ENCODE data around the gene TRMT1.

Gene TRMT1

DNA sequence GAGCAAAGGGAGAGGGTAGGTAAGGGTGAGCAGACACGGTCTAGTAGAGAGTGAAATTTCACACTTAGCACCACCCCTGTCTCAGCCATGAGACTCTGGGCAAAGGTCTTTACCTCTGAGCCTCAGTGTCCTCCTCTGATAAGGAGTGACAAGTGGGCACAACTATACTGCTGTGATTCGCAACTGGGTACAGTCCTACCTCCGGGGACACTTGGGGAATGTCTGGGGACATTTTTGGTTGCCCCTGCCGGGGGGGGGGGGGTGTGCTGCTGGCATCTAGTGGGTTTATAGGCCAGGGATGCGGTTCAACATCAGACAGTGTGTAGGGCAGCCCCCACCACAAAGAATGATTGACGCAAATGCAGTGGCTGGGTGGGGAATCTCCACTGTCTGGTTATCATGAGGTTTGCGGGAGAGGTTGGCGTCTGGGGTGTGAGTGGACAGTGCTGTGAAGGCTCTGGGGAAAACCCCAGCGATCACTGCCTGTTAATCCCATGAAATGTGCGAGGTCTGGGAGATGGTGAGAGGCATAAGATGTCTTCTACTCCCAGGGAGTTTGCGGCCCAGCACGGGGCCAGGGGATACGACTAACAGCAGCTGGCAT lies 5.8 kb upstream of the TRMT1 start:
- Histone ChIP-seq H3K27ac (ENCODE audit: low read depth, low read length) (0 out of 2 replicates have a peak overlapping the region, but pooled peaks have one; percentile 83), H3K4me3 (ENCODE audit: low read depth, low read length) (no peak overlapping the region), H2AFZ (ENCODE audit: low read length, unreplicated experiment) (no peak overlapping the region), H3K27me3 (ENCODE audit: insufficient read depth, low read length) (no peaks in the 10 kb centered on the region), H3K36me3 (ENCODE audit: insufficient read depth, low read length) (no peaks in the 10 kb centered on the region), H3K79me2 (ENCODE audit: control insufficient read depth, insufficient read depth, low read length, unreplicated experiment) (peaks cover 79% of the 10 kb centered on the region), H3K4me1 (ENCODE audit: control insufficient read depth, insufficient read depth, low read length, unreplicated experiment) (peaks cover 30% of the 10 kb centered on the region)

DNA sequence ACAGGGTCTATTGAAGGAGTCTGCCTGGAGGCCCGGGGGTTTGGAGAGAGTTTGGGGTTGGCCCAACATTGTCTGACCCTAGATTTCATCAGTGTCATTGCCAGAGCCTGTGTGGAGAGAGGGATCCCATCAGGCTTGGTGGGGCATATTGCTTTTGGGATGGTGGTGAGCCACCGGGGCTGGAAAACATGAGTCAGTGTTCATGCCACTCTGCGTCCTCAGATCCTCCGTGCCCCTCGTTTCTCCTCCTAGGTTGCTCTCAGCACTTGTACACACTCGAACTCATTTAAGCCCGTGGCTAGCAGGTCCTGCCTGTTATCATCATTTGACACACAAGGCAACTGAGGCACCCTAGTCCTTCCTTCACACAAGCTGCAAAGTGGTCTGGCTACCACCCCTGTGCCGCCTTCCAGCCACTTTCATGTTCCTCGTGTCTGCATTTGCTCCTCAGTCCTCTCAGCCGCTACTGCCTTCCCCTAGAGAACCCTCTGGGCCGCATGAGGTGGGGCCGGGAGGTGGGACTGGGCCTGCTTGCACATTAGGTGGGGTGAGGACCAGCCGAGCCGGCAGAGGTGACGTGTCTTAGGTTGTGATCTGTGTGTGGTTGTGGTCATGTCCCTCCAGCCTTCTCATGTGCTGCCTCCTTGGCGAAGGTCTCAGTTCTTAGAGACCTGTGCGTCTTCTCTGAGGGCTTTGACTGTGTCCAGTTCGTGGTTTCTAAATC lies 5.2 kb upstream of the TRMT1 start:
- Histone ChIP-seq H3K79me2 (ENCODE audit: control insufficient read depth, insufficient read depth, low read length, unreplicated experiment) (peaks cover 77% of the 10 kb centered on the region), H3K36me3 (ENCODE audit: insufficient read depth, low read length) (no peaks in the 10 kb centered on the region), H3K27me3 (ENCODE audit: insufficient read depth, low read length) (no peaks in the 10 kb centered on the region), H2AFZ (ENCODE audit: low read length, unreplicated experiment) (no peak overlapping the region), H3K27ac (ENCODE audit: low read depth, low read length) (peak overlapping the region; percentile 83), H3K4me3 (ENCODE audit: low read depth, low read length) (no peak overlapping the region), H3K4me1 (ENCODE audit: control insufficient read depth, insufficient read depth, low read length, unreplicated experiment) (peaks cover 30% of the 10 kb centered on the region)

DNA sequence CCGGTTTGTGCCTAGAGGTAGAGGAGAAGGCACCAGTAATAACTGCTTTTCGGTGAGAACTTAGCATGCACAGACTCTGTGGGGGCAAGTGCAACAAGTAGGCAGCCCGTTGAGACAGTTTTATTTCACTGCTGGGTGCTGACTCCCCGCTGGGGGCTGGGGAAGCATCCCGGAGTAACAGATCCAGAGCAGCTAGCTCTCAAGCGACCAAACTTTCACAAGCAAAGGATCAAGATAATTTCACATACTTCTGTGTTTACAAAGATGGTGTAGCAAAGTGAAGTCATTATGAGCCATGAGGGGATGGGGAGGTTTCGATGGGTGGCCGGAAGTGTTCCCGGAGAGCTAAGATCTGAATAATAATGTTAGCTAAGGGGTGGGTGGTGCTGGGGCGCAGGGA lies 4.3 kb upstream of the TRMT1 start:
- Histone ChIP-seq H3K27ac (ENCODE audit: low read depth, low read length) (peak overlapping the region; percentile 83), H3K4me1 (ENCODE audit: control insufficient read depth, insufficient read depth, low read length, unreplicated experiment) (peaks cover 30% of the 10 kb centered on the region), H3K36me3 (ENCODE audit: insufficient read depth, low read length) (no peaks in the 10 kb centered on the region), H3K27me3 (ENCODE audit: insufficient read depth, low read length) (no peaks in the 10 kb centered on the region), H3K79me2 (ENCODE audit: control insufficient read depth, insufficient read depth, low read length, unreplicated experiment) (peaks cover 71% of the 10 kb centered on the region), H3K4me3 (ENCODE audit: low read depth, low read length) (peak overlapping the region; percentile 97), H2AFZ (ENCODE audit: low read length, unreplicated experiment) (no peak overlapping the region)

DNA sequence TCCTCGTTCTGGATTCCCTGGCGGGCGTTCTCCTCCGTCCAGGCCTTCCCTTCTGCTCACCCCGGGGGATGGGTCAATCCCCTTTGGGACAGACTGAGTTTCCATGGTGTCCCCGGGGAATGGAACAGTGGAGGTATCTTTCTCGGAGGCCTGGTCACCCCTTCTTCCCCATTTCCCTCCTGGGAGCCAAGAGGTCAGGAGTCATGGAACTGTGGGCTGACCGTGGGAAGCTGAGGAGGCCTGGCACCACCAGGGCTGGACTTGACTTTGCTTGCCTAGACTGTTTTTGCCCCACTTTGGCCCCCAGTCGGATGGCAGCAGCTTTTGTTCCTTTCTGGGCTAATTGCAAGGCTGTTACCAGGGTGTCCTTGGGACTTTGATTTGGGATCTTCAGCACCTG lies 3.5 kb upstream of the TRMT1 start:
- Histone ChIP-seq H2AFZ (ENCODE audit: low read length, unreplicated experiment) (no peak overlapping the region), H3K36me3 (ENCODE audit: insufficient read depth, low read length) (no peaks in the 10 kb centered on the region), H3K4me1 (ENCODE audit: control insufficient read depth, insufficient read depth, low read length, unreplicated experiment) (peaks cover 34% of the 10 kb centered on the region), H3K4me3 (ENCODE audit: low read depth, low read length) (peak overlapping the region; percentile 97), H3K79me2 (ENCODE audit: control insufficient read depth, insufficient read depth, low read length, unreplicated experiment) (peaks cover 72% of the 10 kb centered on the region), H3K27me3 (ENCODE audit: insufficient read depth, low read length) (no peaks in the 10 kb centered on the region), H3K27ac (ENCODE audit: low read depth, low read length) (peak overlapping the region; percentile 83)

DNA sequence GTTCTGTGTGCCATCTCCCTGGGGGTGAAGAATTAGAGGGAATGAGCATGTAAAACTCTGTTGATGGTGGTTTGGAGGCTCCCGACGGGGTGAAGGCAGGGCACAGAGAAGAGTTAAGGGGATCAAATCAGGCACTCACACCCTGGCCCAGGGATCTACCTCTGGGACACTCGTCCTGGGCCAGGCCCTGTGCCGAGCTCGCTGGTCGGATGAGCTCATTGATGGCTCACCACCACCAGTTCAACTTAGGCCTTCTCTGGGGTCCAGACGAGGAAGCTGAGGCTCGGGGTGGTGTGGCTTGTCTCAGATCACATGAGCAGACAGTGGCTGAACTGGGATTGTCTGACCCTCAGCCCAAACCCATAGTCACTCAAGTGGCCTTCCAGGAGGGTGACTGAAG lies 3.1 kb upstream of the TRMT1 start:
- Histone ChIP-seq H3K4me3 (ENCODE audit: low read depth, low read length) (peak overlapping the region; percentile 97), H2AFZ (ENCODE audit: low read length, unreplicated experiment) (no peak overlapping the region), H3K79me2 (ENCODE audit: control insufficient read depth, insufficient read depth, low read length, unreplicated experiment) (peaks cover 72% of the 10 kb centered on the region), H3K27ac (ENCODE audit: low read depth, low read length) (peak overlapping the region; percentile 83), H3K4me1 (ENCODE audit: control insufficient read depth, insufficient read depth, low read length, unreplicated experiment) (peaks cover 36% of the 10 kb centered on the region), H3K36me3 (ENCODE audit: insufficient read depth, low read length) (no peaks in the 10 kb centered on the region), H3K27me3 (ENCODE audit: insufficient read depth, low read length) (no peaks in the 10 kb centered on the region)

DNA sequence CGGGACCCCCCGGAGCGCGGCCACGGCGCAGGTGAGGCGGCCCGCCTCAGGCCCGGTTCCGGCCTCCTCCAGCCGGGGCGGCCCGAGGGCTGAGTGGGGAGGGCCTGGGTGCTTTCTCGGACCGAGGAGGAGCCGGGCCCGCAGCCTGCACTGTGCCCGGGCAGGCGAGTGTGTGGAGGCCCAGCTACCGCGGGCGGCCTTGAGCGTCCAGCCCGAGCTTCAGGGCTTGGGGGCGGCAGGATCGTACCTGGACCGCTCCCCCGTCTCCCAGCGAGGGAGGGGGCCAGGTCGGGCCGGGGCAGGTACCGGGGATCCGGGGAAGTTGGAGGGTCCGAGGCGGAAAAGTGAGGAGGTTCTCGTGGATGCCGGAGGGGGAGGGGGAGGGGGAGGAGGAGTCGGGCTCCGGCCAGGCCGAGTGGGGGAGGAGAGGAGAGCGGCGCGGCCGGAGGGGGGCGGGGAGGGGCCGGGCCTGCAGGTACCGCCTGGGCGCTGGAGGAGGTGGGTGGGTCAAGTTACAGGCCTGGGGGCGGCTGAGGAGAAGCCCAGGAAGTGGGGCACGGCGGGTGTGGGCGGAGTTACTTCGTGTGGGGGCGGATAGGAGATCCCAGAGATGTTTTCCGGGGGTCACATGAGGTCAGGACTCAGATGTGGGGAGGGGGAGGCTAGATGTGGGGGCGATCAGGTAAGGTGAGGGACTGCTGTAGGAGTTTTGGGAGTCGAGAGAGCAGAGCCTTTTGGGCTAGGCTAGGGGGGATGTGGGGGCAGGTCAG lies 2.1 kb upstream of the TRMT1 start:
- Histone ChIP-seq H3K36me3 (ENCODE audit: insufficient read depth, low read length) (no peaks in the 10 kb centered on the region), H3K79me2 (ENCODE audit: control insufficient read depth, insufficient read depth, low read length, unreplicated experiment) (peaks cover 64% of the 10 kb centered on the region), H3K4me3 (ENCODE audit: low read depth, low read length) (peak overlapping the region; percentile 97), H3K27ac (ENCODE audit: low read depth, low read length) (peak overlapping the region; percentile 83), H3K4me1 (ENCODE audit: control insufficient read depth, insufficient read depth, low read length, unreplicated experiment) (peaks cover 36% of the 10 kb centered on the region), H2AFZ (ENCODE audit: low read length, unreplicated experiment) (no peak overlapping the region), H3K27me3 (ENCODE audit: insufficient read depth, low read length) (no peaks in the 10 kb centered on the region)

DNA sequence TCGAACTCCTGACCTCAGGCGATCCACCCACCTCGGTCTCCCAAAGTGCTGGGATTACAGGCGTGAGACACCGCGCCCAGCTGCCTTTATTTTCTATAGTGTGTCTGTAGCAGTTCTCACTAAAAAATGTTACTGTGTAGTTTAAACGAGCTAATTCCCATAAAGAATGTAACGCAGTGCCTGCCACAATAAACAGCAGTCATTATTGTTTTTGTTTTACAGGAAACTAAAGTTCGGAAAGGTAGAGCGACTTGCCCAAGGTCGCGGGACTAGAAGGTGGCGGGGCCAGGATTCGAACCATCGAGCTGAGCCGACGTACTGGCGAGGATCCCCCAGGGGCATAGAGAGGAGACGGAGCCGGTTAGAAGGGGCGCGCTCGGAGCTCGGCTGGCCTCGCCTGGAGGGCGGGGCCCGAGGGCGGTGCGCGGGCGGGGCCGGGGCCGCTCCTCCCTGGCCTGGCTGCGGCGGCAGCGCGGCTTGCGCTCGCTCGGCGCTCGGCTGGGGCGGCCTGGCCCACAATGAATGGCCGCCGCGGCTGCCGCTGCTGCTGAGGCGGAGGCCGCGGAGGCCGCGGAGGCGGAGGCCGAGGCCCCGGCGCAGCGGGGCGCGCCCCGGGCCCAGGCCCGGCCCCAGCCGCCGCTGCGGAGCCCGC lies 1.4 kb upstream of the TRMT1 start, which contains the start of gene NACC1:
TSS of gene NACC1 (plus strand) at position 493 of the 652 bp plus-strand sequence. CDS start 16,944 bp downstream, outside the sequence.
- Histone ChIP-seq H3K4me3 (ENCODE audit: low read depth, low read length) (peak within 1 kb of the TSS; percentile 97), H3K4me1 (ENCODE audit: control insufficient read depth, insufficient read depth, low read length, unreplicated experiment) (peaks cover 36% of the 10 kb centered on the region), H3K79me2 (ENCODE audit: control insufficient read depth, insufficient read depth, low read length, unreplicated experiment) (peaks cover 57% of the 10 kb centered on the region), H3K36me3 (ENCODE audit: insufficient read depth, low read length) (no peaks in the 10 kb centered on the region), H2AFZ (ENCODE audit: low read length, unreplicated experiment) (peak within 1 kb of the TSS; percentile 85), H3K27ac (ENCODE audit: low read depth, low read length) (peak within 1 kb of the TSS; percentile 83), H3K27me3 (ENCODE audit: insufficient read depth, low read length) (no peaks in the 10 kb centered on the region)

DNA sequence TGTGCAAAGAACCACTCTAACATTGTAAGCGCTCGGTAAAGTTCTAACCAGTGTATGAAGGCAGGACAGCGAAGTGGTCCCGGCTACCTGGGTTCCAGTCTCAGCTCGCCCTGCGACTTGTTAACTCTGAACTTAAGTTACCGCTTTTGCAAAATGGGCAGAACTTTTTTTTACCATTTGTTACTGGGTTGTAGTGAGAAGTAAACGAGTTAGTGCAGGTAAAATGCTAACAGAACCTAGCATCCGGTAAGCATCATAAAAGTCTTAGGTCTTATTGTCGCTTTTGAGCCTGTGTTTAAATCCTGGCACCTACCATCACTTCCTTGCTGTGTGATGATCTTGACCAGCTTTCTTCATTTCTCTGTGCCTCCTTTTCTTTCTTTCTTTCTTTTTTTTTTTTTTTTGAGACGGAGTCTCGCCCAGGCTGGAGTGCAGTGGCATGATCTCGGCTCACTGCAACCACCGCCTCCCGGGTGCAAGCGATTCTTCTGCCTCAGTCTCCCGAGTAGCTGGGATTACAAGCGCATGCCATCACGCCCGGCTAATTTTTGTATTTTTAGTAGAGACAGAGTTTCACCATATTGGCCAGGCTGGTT lies 734 bp upstream of the TRMT1 start:
- Histone ChIP-seq H3K79me2 (ENCODE audit: control insufficient read depth, insufficient read depth, low read length, unreplicated experiment) (peaks cover 51% of the 10 kb centered on the region), H3K4me3 (ENCODE audit: low read depth, low read length) (peak overlapping the region; percentile 96), H3K27ac (ENCODE audit: low read depth, low read length) (0 out of 2 replicates have a peak overlapping the region, but pooled peaks have one; percentile 19), H3K4me1 (ENCODE audit: control insufficient read depth, insufficient read depth, low read length, unreplicated experiment) (peaks cover 36% of the 10 kb centered on the region), H3K27me3 (ENCODE audit: insufficient read depth, low read length) (no peaks in the 10 kb centered on the region), H2AFZ (ENCODE audit: low read length, unreplicated experiment) (peak overlapping the region; percentile 85), H3K36me3 (ENCODE audit: insufficient read depth, low read length) (no peaks in the 10 kb centered on the region)

DNA sequence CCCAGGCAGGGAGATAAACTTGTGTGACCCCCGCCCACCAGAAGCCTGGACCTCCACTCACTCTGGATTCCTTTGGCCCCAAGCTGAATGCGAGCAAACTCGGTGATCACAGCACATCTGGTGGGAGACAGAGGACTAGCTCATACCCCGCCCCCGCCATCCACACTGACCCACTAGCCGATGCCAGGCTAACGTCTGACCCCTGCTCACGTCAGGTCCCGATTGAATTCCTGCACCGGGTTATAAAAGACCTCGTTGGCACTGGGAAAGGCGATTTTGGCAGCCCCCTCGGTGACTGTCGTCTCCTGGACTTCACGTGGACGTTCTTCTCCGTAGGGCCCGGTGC lies 631 bp downstream of the TRMT1 start:
- H3K79me2 ChIP-seq (ENCODE audit: control insufficient read depth, insufficient read depth, low read length, unreplicated experiment) = peaks cover 37% of the 10 kb centered on the region
- peaks cover 26% of the 10 kb centered on the region for H3K4me1 ChIP-seq (ENCODE audit: control insufficient read depth, insufficient read depth, low read length, unreplicated experiment)
- H3K4me3 ChIP-seq (ENCODE audit: low read depth, low read length) = peak overlapping the region; percentile 96
- no peaks in the 10 kb centered on the region for H3K36me3 ChIP-seq (ENCODE audit: insufficient read depth, low read length)
- H3K27me3 ChIP-seq (ENCODE audit: insufficient read depth, low read length) = no peaks in the 10 kb centered on the region
- no peak overlapping the region for H2AFZ ChIP-seq (ENCODE audit: low read length, unreplicated experiment)
- H3K27ac ChIP-seq (ENCODE audit: low read depth, low read length) = peak overlapping the region; percentile 83

DNA sequence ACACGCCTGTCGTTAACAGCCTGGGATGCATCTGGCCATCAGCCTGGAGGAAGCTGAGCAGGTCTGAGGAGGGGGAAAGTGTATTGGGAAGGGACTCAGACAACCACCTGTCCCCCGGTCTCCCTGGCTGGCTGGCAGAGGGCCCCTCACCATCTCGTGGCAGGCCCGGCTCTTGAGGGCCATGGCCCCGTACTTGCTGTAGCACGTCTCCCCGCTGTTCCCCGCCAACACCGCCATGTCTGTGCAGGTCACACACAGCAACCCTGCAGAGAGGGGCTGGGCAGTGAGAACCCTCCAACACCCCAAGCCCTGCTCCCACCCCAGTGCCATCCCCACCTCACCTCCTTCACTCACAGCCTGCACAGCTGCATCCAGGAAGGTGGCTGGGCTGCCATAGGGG lies 4.0 kb downstream of the TRMT1 start:
- Histone ChIP-seq H3K79me2 (ENCODE audit: control insufficient read depth, insufficient read depth, low read length, unreplicated experiment) (peaks cover 11% of the 10 kb centered on the region), H3K4me1 (ENCODE audit: control insufficient read depth, insufficient read depth, low read length, unreplicated experiment) (peaks cover 6% of the 10 kb centered on the region), H3K36me3 (ENCODE audit: insufficient read depth, low read length) (no peaks in the 10 kb centered on the region), H3K27me3 (ENCODE audit: insufficient read depth, low read length) (no peaks in the 10 kb centered on the region), H3K4me3 (ENCODE audit: low read depth, low read length) (no peak overlapping the region), H3K27ac (ENCODE audit: low read depth, low read length) (no peak overlapping the region), H2AFZ (ENCODE audit: low read length, unreplicated experiment) (no peak overlapping the region)

All from ACC112 (cell line).